Heart left ventricle (tissue), 13 donors: Measurements from ENCODE around the gene BMPER.

Experiments used
- CTCF ChIP-seq, 12 donors: fragments of 200-600 bp; sonication (generic) in 4 of 12; IDR thresholded peaks; one replicate each; pipeline versions ENCODE4 v1.5.0 to v1.8.0; 2018 to 2022; ENCODE audit warnings: antibody characterized with exemption in 12 of 12, mild to moderate bottlenecking in 5 of 12
- POLR2A ChIP-seq, 2 donors: fragments of 450-650 bp; IDR thresholded peaks; one replicate each; pipeline ENCODE4 v1.6.1; 2017; ENCODE audit warnings: antibody characterized with exemption in 2 of 2, mild to moderate bottlenecking in 2 of 2, moderate library complexity in 2 of 2
- donor health status: ischemic (EF 13 %, LVEDD 7.1; RV severe dilation, severe dysfunction).
- donor health status: DM: no; HTN: yes; CAD: no.
- donor health status: DM: no; HTN: no; CAD: no.
- donor health status: ischemic (EF 25% LVEDD 6.9; RV normal size, moderate dysfunction).
- donor health status: ischemic (EF 25% LVEDD 5.7; RV mildly dilated, moderate dysfunction).
- donor health status: ischemic (EF 35%, LVEDD 5.7; RV mildly dilated, moderate dysfunction).
- donor health status: nonischemic (EF 11% LVEDD 7.7; RV severe dilation, severe dysfunction).
- donor health status: DM: yes; HTN: yes; CAD: no.
- donor health status: PGD.
- donor health status: ischemic (EF 29% LVEDD 5.4; RV normal size, mild dysfunction).
- donor health status: nonischemic (EF 23%, LVEDD 6.1; RV moderate dilation, normal function).

- TF ChIP-seq CTCF (IDR thresholded peaks at IDR 0.05) (no peak), POLR2A (IDR thresholded peaks at IDR 0.05) (no peak)
These were observed 201.9 kb downstream of the BMPER start for GRCh38 chr7:34107276-34107675.
